HCT116 (cell line): ENCODE measurements around the gene IL1R2. TPM values are rescaled to one million over a fixed set of nuclear protein-coding genes. Genes with fewer than 3 reads are reported as not detected.

Experiments
- ATAC-seq: fragments of 200-7000 bp; cut with Tn5 transposase; 2 replicates; pipeline ENCODE4 v1.9.1; 2020; ENCODE audit warnings: mild to moderate bottlenecking, moderate library complexity
- BruUV-seq: library from RNA; stranded (reverse); fragments of 400-500 nt; replicated peaks from 2 replicates; lab custom pipeline; 2021; lab: Mats Ljungman, UMichigan
- CTCF ChIA-PET: fragments of 300-600 bp; sonication (Branson Sonifier 250); formaldehyde crosslinking; loops from one replicate; lab custom pipeline; 2021; ENCODE audit warnings: antibody characterized with exemption; lab: Charles Lee
- POLR2A ChIA-PET: fragments of 300-600, 350-600 bp; sonication (Branson Sonifier 250); formaldehyde crosslinking; loops from one replicate; lab custom pipeline; 2021; ENCODE audit warnings: antibody characterized with exemption; lab: Charles Lee
- RAD21 ChIA-PET, 2 experiments: fragments of 300-600 bp; sonication (Branson Sonifier 250); formaldehyde crosslinking; loops; one replicate each; lab custom pipeline; 2023; ENCODE audit warnings: low total read pairs in 2 of 2; ENCODE audit not compliant: uncharacterized antibody in 2 of 2, unreplicated experiment in 2 of 2, low non-redundant PET in 1 of 2; lab: Charles Lee
- DNase-seq: peaks from one replicate; pipeline ENCODE4 v3.0.0-alpha.2; 2010; ENCODE audit warnings: low read depth, low spot score
- H2AFZ ChIP-seq: fragments of 200-600 bp; shearing (Covaris generic), sonication (generic); 2 replicates; pipeline ENCODE4 v1.6.1; 2017; ENCODE audit warnings: low read depth, mixed run types, mixed read lengths, antibody characterized with exemption, low read length; ENCODE audit not compliant: poor library complexity, severe bottlenecking
- H3K27ac ChIP-seq: 2 replicates; pipeline ENCODE4 v1.5.1; 2012; ENCODE audit warnings: low read depth, low read length
- H3K27me3 ChIP-seq: fragments of 200-600 bp; sonication (generic); 2 replicates; pipeline ENCODE4 v1.6.1; 2016; ENCODE audit warnings: mixed run types, low read length, mixed read lengths; ENCODE audit not compliant: insufficient read depth
- H3K36me3 ChIP-seq, 2 experiments: fragments of 200-500 bp in 1 of 2; fragments of 200-600 bp in 1 of 2; sonication (Bioruptor generic) in 1 of 2; sonication (generic) in 1 of 2; 2 replicates each; pipeline versions ENCODE4 v1.5.1 to v1.6.1; 2014 to 2016; ENCODE audit warnings: low read length in 2 of 2, inconsistent platforms in 1 of 2, mixed read lengths in 1 of 2, mixed run types in 1 of 2; ENCODE audit not compliant: insufficient read depth in 2 of 2, control insufficient read depth in 1 of 2
- H3K4me1 ChIP-seq, 2 experiments: fragments of 200-600 bp in 1 of 2; sonication (generic) in 1 of 2; 2 replicates each; pipeline versions ENCODE4 v1.5.1 to v1.6.1; 2012 to 2017; ENCODE audit warnings: low read length in 2 of 2, inconsistent platforms in 1 of 2, mild to moderate bottlenecking in 1 of 2, mixed read lengths in 1 of 2, mixed run types in 1 of 2, moderate library complexity in 1 of 2; ENCODE audit not compliant: insufficient read depth in 2 of 2, control insufficient read depth in 1 of 2
- H3K4me2 ChIP-seq: fragments of 200-600 bp; sonication (generic); 2 replicates; pipeline ENCODE4 v1.6.1; 2017; ENCODE audit warnings: mixed run types, low read length, mixed read lengths
- H3K4me3 ChIP-seq, 2 experiments: fragments of 200-600 bp in 1 of 2; sonication (generic) in 1 of 2; replicated peaks in 1 of 2; 2 replicates each; pipeline ENCODE4 v1.5.1; 2011 to 2016; ENCODE audit warnings: low read length in 2 of 2, control low read depth in 1 of 2, low read depth in 1 of 2, mild to moderate bottlenecking in 1 of 2, mixed read lengths in 1 of 2, mixed run types in 1 of 2
- H3K79me2 ChIP-seq: fragments of 200-600 bp; sonication (generic); 2 replicates; pipeline ENCODE4 v1.6.1; 2017; ENCODE audit warnings: mild to moderate bottlenecking, mixed run types, low read length, moderate library complexity, mixed read lengths; ENCODE audit not compliant: insufficient read depth
- H3K9ac ChIP-seq: fragments of 200-600 bp; sonication (generic); 2 replicates; pipeline ENCODE4 v1.6.1; 2016; ENCODE audit warnings: low read length, mixed read lengths
- H3K9me2 ChIP-seq: fragments of 200-600 bp; sonication (generic), shearing (Covaris generic); 2 replicates; pipeline ENCODE4 v1.6.1; 2017; ENCODE audit warnings: mixed run types, mild to moderate bottlenecking, moderate library complexity; ENCODE audit not compliant: insufficient read depth
- H3K9me3 ChIP-seq, 2 experiments: fragments of 200-500 bp in 1 of 2; fragments of 200-600 bp in 1 of 2; sonication (Bioruptor generic) in 1 of 2; sonication (generic) in 1 of 2; 2 replicates each; pipeline ENCODE4 v1.6.1; 2014 to 2017; ENCODE audit warnings: low read length in 2 of 2, mixed read lengths in 2 of 2, inconsistent platforms in 1 of 2, low read depth in 1 of 2, mild to moderate bottlenecking in 1 of 2, mixed run types in 1 of 2, moderate library complexity in 1 of 2; ENCODE audit not compliant: control insufficient read depth in 1 of 2, insufficient read depth in 1 of 2
- H4K20me1 ChIP-seq: fragments of 200-600 bp; sonication (generic), shearing (Covaris generic); 2 replicates; pipeline ENCODE4 v1.6.1; 2017; ENCODE audit warnings: mixed run types, mild to moderate bottlenecking, moderate library complexity; ENCODE audit not compliant: insufficient read depth
- CBX3 ChIP-seq: IDR thresholded peaks from 2 replicates; pipeline ENCODE4 v1.6.1; 2012; ENCODE audit warnings: low read depth
- EZH2 ChIP-seq: fragments of 200-600 bp; sonication (generic); IDR thresholded peaks from 2 replicates; pipeline ENCODE4 v1.6.1; 2017; ENCODE audit warnings: antibody characterized with exemption, mixed run types
- EZH2phosphoT487 ChIP-seq: fragments of 200-600 bp; IDR thresholded peaks from 2 replicates; pipeline ENCODE4 v1.6.1; 2018; ENCODE audit warnings: antibody characterized with exemption, borderline replicate concordance
- FOSL1 ChIP-seq: IDR thresholded peaks from 2 replicates; pipeline ENCODE4 v1.6.1; 2012; ENCODE audit warnings: low read depth
- JUND ChIP-seq: IDR thresholded peaks from 2 replicates; pipeline ENCODE4 v1.6.1; 2012
- POLR2A ChIP-seq: IDR thresholded peaks from 2 replicates; pipeline ENCODE4 v1.7.0; 2011; ENCODE audit warnings: borderline replicate concordance; ENCODE audit not compliant: insufficient read depth, insufficient read length; ENCODE audit errors: extremely low read depth
- RAD21 ChIP-seq: IDR thresholded peaks from 2 replicates; pipeline ENCODE4 v1.6.1; 2012; ENCODE audit warnings: low read depth, mild to moderate bottlenecking
- ZNF274 ChIP-seq: fragments of 200-500 bp; sonication (Bioruptor generic); IDR thresholded peaks from 2 replicates; pipeline ENCODE4 v1.6.1; 2014; ENCODE audit warnings: mild to moderate bottlenecking, low read depth, low read length, inconsistent platforms
- intact Hi-C: fragments of 100-400 bp; cut with micrococcal nuclease; formaldehyde crosslinking; loops from 2 replicates; pipeline ENCODE4 v1.10.0; 2022
- total RNA-seq: library from RNA; stranded (reverse); gene quantifications from one replicate; pipeline ENCODE4 v1.2.1, GENCODE V29; 2021; ENCODE audit not compliant: unreplicated experiment
- TF ChIP-seq, protein P1 (sequence below), 3 experiments: fragments of 200-600 bp in 1 of 3; sonication (generic) in 1 of 3; IDR thresholded peaks in 2 of 3; conservative IDR thresholded peaks in 1 of 3; 2 replicates each; pipeline ENCODE4 v1.5.1; 2012 to 2017; ENCODE audit warnings: low read depth in 2 of 3, low read length in 2 of 3, antibody characterized with exemption in 1 of 3, borderline replicate concordance in 1 of 3, control low read depth in 1 of 3, mild to moderate bottlenecking in 1 of 3, mixed read lengths in 1 of 3, mixed run types in 1 of 3, moderate library complexity in 1 of 3; ENCODE audit not compliant: insufficient read depth in 1 of 3

IL1R2 gene
- total RNA-seq, 1 experiment from 2014 or later, result 0.52 TPM

DNA sequence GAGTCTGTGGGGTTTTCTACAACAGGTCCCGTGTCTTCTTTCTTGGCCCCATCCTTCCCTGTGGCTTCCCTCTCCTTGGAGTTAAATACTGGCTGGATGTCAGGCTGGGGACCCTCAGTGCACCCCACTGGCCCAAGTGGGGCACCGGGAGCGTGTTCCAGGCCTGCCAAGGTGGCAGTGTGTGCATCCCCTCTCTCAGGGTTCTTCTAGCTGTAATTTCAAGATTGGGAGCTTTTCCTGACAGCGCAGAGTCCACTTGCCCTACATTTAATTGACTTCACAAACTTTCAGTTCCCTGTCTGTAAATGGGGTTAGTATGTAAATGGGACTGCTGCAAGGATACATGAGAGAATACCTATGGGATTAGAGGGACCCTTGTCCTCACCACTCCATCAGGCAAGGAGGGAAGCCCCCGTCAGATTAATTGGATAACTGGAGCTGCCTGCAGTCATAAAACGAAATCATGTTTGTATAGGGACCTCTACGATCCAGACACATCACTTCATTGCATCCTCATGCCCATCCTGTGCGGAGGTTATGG lies 66.6 kb downstream of the IL1R2 start:
- RAD21 ChIA-PET, result no interaction called here
- Histone ChIP-seq H3K9me3 (no peaks in the 10 kb centered on the region), H3K79me2 (no peaks in the 10 kb centered on the region), H2AFZ (no peak overlapping the region), H4K20me1 (no peaks in the 10 kb centered on the region), H3K36me3 (no peaks in the 10 kb centered on the region), H3K4me2 (no peak overlapping the region), H3K27me3 (no peaks in the 10 kb centered on the region), H3K9me2 (no peaks in the 10 kb centered on the region), H3K4me3 (no peak overlapping the region), H3K4me1 (peaks cover 0 to under 1% of the 10 kb centered on the region in 2 experiments; a peak in 2 of 4 replicates), H3K9ac (no peak overlapping the region), H3K27ac (no peak overlapping the region)
- TF ChIP-seq, protein P1, sequence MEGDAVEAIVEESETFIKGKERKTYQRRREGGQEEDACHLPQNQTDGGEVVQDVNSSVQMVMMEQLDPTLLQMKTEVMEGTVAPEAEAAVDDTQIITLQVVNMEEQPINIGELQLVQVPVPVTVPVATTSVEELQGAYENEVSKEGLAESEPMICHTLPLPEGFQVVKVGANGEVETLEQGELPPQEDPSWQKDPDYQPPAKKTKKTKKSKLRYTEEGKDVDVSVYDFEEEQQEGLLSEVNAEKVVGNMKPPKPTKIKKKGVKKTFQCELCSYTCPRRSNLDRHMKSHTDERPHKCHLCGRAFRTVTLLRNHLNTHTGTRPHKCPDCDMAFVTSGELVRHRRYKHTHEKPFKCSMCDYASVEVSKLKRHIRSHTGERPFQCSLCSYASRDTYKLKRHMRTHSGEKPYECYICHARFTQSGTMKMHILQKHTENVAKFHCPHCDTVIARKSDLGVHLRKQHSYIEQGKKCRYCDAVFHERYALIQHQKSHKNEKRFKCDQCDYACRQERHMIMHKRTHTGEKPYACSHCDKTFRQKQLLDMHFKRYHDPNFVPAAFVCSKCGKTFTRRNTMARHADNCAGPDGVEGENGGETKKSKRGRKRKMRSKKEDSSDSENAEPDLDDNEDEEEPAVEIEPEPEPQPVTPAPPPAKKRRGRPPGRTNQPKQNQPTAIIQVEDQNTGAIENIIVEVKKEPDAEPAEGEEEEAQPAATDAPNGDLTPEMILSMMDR (IDR thresholded peaks at IDR 0.05 in 2 of 3, conservative IDR thresholded peaks at IDR 0.05 in 1 of 3; ENCODE audit: borderline replicate concordance in 1 of 3, insufficient read depth in 1 of 3, low read depth in 2 of 3, low read length in 2 of 3), result no peak
- no peak for TF ChIP-seq CBX3
- TF ChIP-seq POLR2A, result no peak
- TF ChIP-seq EZH2, result no peak
- no TSS peak for BruUV-seq
- CTCF ChIA-PET, result no interaction called here
- intact Hi-C loops, result no loop called here
- POLR2A ChIA-PET, result no interaction called here
- ATAC-seq (no peak), DNase-seq (no peak)

DNA sequence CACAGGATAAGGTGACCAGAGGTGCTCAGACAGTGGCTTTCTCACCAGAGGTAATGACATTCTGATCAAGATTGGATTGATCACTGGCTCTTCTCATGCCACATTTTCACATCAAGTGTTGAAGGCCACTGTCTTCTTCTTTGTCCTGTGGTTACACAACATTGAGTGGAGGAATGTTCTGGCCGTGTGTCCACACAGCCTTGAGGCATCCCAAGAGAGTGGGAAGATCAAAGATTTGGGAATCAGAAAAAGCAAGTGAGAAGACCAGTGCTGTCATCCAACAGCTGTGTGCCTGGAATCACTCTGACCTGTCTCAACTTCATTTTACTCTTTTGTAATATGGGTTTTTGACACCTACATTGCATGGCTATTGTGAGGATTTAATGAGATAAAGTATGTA lies 67.4 kb downstream of the IL1R2 start:
- POLR2A ChIA-PET, result no interaction called here

More for the DNA sequence above, 67.4 kb downstream of the IL1R2 start:
- no TSS peak for BruUV-seq
- no peak for ATAC-seq
- Histone ChIP-seq H3K27me3 (no peaks in the 10 kb centered on the region), H3K79me2 (no peaks in the 10 kb centered on the region), H3K4me3 (no peak overlapping the region), H3K4me1 (peaks cover 4 to 9% of the 10 kb centered on the region in 2 experiments; a peak in 3 of 4 replicates), H3K9me3 (no peaks in the 10 kb centered on the region), H4K20me1 (no peaks in the 10 kb centered on the region), H3K27ac (no peak overlapping the region), H3K36me3 (no peaks in the 10 kb centered on the region), H3K9ac (no peak overlapping the region), H3K4me2 (no peak overlapping the region), H2AFZ (no peak overlapping the region), H3K9me2 (no peaks in the 10 kb centered on the region)
- ChIA-PET RAD21 (no interaction called here), CTCF (no interaction called here)
- no peak for TF ChIP-seq JUND
- TF ChIP-seq ZNF274, result no peak
- TF ChIP-seq RAD21, result no peak
- TF ChIP-seq EZH2phosphoT487, result no peak
- TF ChIP-seq FOSL1, result no peak
- intact Hi-C loops, result no loop called here
- no peak for DNase-seq
